ENCODE results near the gene GLA.

DNA sequence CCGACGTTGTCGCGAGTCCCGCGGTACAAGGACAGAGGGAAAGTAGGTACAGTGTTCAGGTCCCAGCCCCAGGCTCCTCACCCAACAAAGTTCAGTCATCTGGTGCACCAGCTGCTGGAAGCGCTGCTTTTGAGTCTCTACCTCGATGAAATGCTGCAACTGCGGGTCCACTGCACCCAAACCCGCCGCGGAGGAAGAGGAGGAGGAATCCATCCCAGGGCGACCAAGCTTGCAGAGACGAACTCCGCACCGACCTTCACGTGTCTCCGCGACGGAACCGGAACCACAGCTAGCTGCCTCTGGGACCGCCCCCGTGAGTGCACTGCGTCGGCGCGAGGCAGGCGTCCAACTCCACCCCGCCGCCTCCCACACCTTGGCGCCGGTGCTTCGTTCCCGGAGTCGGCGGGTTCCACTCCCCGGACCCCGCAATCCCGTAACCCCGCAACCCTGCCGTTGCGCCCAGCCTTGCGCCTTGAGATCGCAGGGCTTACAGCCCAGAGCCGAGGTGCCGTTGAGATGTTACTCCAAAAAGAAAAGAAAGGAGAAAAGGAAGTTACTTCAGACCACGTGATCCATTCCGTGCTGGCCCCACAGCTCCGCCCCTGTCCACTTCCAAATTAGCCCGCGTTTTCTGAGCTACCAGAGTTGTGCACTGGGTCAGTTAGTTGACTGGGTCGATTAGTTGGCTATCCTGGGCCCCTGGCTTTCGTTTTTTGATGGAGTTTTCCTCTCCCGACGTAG is 59.1 kb downstream of the GLA start, which contains the start of gene TIMM8A:
- TF ChIP-seq POLR2A (IDR thresholded peaks at IDR 0.05; ENCODE audit: extremely low read depth, insufficient read length) (peak; percentile 65), MYC (IDR thresholded peaks at IDR 0.05; ENCODE audit: low read depth, low read length) (peak; percentile 66)
- TF ChIP-seq, protein P1, sequence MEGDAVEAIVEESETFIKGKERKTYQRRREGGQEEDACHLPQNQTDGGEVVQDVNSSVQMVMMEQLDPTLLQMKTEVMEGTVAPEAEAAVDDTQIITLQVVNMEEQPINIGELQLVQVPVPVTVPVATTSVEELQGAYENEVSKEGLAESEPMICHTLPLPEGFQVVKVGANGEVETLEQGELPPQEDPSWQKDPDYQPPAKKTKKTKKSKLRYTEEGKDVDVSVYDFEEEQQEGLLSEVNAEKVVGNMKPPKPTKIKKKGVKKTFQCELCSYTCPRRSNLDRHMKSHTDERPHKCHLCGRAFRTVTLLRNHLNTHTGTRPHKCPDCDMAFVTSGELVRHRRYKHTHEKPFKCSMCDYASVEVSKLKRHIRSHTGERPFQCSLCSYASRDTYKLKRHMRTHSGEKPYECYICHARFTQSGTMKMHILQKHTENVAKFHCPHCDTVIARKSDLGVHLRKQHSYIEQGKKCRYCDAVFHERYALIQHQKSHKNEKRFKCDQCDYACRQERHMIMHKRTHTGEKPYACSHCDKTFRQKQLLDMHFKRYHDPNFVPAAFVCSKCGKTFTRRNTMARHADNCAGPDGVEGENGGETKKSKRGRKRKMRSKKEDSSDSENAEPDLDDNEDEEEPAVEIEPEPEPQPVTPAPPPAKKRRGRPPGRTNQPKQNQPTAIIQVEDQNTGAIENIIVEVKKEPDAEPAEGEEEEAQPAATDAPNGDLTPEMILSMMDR (IDR thresholded peaks at IDR 0.05; ENCODE audit: low read depth, low read length) = no peak
- TF ChIP-seq, protein P2, sequence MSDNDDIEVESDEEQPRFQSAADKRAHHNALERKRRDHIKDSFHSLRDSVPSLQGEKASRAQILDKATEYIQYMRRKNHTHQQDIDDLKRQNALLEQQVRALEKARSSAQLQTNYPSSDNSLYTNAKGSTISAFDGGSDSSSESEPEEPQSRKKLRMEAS (IDR thresholded peaks at IDR 0.05; ENCODE audit: low read depth, low read length) = peak; percentile 90
